Colonic mucosa (tissue), 4 donors: Measurements from ENCODE around the gene PPIL1. TPM values are rescaled to one million over a fixed set of nuclear protein-coding genes. Genes with fewer than 3 reads are reported as not detected.

Experiments used
- DNase-seq: peaks from one replicate; pipeline ENCODE4 v3.0.0-alpha.2; 2020
- H3K27ac ChIP-seq: fragments of 200-600 bp; one replicate; pipeline ENCODE4 v1.8.0; 2021
- H3K27me3 ChIP-seq: fragments of 200-600 bp; one replicate; pipeline ENCODE4 v1.8.0; 2021
- H3K36me3 ChIP-seq: fragments of 200-600 bp; one replicate; pipeline ENCODE4 v1.8.0; 2021
- H3K4me1 ChIP-seq: fragments of 200-600 bp; one replicate; pipeline ENCODE4 v1.8.0; 2021; ENCODE audit warnings: mild to moderate bottlenecking
- H3K4me3 ChIP-seq: fragments of 200-600 bp; one replicate; pipeline ENCODE4 v1.8.0; 2021
- H3K9ac ChIP-seq, 2 donors: one replicate each; pipeline ENCODE4 v1.7.0; 2013; ENCODE audit warnings: control low read depth in 2 of 2, low read depth in 2 of 2, low read length in 2 of 2
- H3K9me3 ChIP-seq: fragments of 200-600 bp; one replicate; pipeline ENCODE4 v1.8.0; 2021
- intact Hi-C: fragments of 100-400 bp; cut with DNase I; formaldehyde crosslinking; loops from one replicate; pipeline ENCODE4 v1.14.1; 2022
- total RNA-seq, 2 donors: library from RNA; stranded (reverse); fragmentation: NEBNext Ultra II Directional in 1 of 2; extraction: Animal tissue kit (Norgen Biotek cat#: 25700) in 1 of 2; gene quantifications; one replicate each; pipeline ENCODE4 v1.2.1, GENCODE V29; 2021
- TF ChIP-seq, protein P1 (sequence below): fragments of 200-600 bp; IDR thresholded peaks from one replicate; pipeline ENCODE4 v1.8.0; 2022; ENCODE audit warnings: antibody characterized with exemption, mild to moderate bottlenecking
- donor health status: healthy.
- donor health status: DM: no; HTN: no; CAD: no.
- donor health status: DM: no; HTN: no; CAD: no.

PPIL1 gene
- total RNA-seq, 2 donors from 2014 or later = 9.9 to 23.6 TPM

DNA sequence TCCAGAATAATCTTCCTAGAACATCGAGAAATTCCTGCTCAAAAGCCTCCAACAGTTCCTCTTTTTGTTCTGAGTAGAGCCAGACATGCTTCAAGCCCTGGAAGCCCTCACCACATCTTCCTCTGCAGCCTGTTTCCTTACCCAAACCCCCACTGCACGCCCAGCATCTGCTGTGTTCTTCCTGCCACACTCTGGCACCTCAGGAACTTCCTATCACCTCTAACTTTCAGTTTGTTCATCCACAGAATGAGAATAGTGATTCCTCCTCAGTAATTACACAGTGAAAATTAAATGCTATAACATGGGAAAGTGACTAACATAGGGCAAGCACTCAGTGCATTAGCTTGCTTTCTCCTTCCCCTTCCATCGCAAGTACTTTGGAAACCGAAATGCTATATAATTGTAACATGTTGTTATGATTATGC, 37.4 kb upstream of the PPIL1 start:
- no peaks in the 10 kb centered on the region for H3K36me3 ChIP-seq

GRCh38 chr6:36908747-36909146, 34.1 kb upstream of the PPIL1 start:
- Histone ChIP-seq H3K9me3 (no peaks in the 10 kb centered on the region), H3K27me3 (no peaks in the 10 kb centered on the region), H3K36me3 (no peaks in the 10 kb centered on the region), H3K27ac (no peak overlapping the region), H3K4me3 (no peak overlapping the region), H3K4me1 (no peaks in the 10 kb centered on the region), H3K9ac (no peak overlapping the region)
- DNase-seq = no peak
- intact Hi-C loops = no loop called here
- TF ChIP-seq, protein P1, sequence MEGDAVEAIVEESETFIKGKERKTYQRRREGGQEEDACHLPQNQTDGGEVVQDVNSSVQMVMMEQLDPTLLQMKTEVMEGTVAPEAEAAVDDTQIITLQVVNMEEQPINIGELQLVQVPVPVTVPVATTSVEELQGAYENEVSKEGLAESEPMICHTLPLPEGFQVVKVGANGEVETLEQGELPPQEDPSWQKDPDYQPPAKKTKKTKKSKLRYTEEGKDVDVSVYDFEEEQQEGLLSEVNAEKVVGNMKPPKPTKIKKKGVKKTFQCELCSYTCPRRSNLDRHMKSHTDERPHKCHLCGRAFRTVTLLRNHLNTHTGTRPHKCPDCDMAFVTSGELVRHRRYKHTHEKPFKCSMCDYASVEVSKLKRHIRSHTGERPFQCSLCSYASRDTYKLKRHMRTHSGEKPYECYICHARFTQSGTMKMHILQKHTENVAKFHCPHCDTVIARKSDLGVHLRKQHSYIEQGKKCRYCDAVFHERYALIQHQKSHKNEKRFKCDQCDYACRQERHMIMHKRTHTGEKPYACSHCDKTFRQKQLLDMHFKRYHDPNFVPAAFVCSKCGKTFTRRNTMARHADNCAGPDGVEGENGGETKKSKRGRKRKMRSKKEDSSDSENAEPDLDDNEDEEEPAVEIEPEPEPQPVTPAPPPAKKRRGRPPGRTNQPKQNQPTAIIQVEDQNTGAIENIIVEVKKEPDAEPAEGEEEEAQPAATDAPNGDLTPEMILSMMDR = no peak

More for the DNA sequence above, 37.4 kb upstream of the PPIL1 start:
- TF ChIP-seq, protein P1 = no peak
- Histone ChIP-seq H3K4me3 (no peak overlapping the region), H3K27ac (no peak overlapping the region), H3K4me1 (peaks cover 4% of the 10 kb centered on the region), H3K9me3 (no peaks in the 10 kb centered on the region), H3K27me3 (no peaks in the 10 kb centered on the region), H3K9ac (no peak overlapping the region)
- intact Hi-C loops = no loop called here
- no peak for DNase-seq

DNA sequence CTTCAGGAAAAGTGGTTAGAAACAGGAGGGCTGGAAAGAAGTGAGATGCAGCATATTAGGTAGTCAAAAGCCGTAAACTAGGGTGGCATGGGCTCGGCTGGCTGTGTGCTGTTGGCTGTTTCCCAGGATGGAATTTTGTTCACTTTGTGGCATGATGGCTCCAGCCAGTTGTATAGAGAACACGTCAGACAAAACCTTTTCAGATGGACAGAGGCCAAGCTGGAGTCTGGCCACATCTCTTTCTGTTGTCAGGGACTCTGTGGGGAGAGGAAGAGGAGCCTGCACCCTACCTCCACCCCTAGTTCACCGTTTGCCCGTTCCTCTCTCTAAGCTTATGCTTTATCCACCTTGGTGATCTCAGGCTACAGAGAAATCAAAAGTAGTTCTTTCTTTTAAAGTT, 33.2 kb upstream of the PPIL1 start:
- Histone ChIP-seq H3K36me3 (no peaks in the 10 kb centered on the region), H3K9me3 (no peaks in the 10 kb centered on the region), H3K27ac (no peak overlapping the region), H3K4me1 (no peaks in the 10 kb centered on the region), H3K4me3 (no peak overlapping the region), H3K9ac (no peak overlapping the region), H3K27me3 (no peaks in the 10 kb centered on the region)
- TF ChIP-seq, protein P1 = no peak
- DNase-seq = no peak
- intact Hi-C loops = no loop called here

- Histone ChIP-seq H3K9me3 (no peaks in the 10 kb centered on the region), H3K36me3 (peaks cover 5% of the 10 kb centered on the region), H3K27me3 (no peaks in the 10 kb centered on the region), H3K4me1 (no peaks in the 10 kb centered on the region), H3K4me3 (no peak overlapping the region), H3K27ac (no peak overlapping the region), H3K9ac (no peak overlapping the region)
- no peak for DNase-seq
- intact Hi-C loops = no loop called here
- TF ChIP-seq, protein P1 = no peak
Observed at GRCh38 chr6:36906539-36907325, 32.1 kb upstream of the PPIL1 start.

- Histone ChIP-seq H3K9me3 (no peaks in the 10 kb centered on the region), H3K36me3 (peaks cover 5% of the 10 kb centered on the region), H3K27me3 (no peaks in the 10 kb centered on the region), H3K4me1 (no peaks in the 10 kb centered on the region), H3K9ac (no peak overlapping the region), H3K27ac (peak overlapping the region; percentile 50), H3K4me3 (no peak overlapping the region)
- no peak for DNase-seq
- intact Hi-C loops = no loop called here
- TF ChIP-seq, protein P1 = no peak
Observed at GRCh38 chr6:36904851-36905393, 30.3 kb upstream of the PPIL1 start.
